GM10248 (cell line): ENCODE data around the gene EBF4.
"Not testable (repeated sequence)": the region's sequence is repeated elsewhere in the genome, so short reads cannot be mapped to it uniquely, and the experiment has no call there.

Experiments
- CTCF ChIA-PET: fragments of 300-600 bp; sonication (Branson Sonifier 250); formaldehyde crosslinking; extraction: SDS; loops from one replicate; lab custom pipeline; 2021; ENCODE audit warnings: antibody characterized with exemption; lab: Yijun Ruan, JAX
- POLR2A ChIA-PET: fragments of 350-650 bp; sonication (Branson Sonifier 250); formaldehyde crosslinking; extraction: SDS; loops from one replicate; lab custom pipeline; 2020; ENCODE audit warnings: antibody characterized with exemption; lab: Yijun Ruan, JAX
- DNase-seq: peaks from one replicate; pipeline ENCODE4 v3.0.0; 2012; ENCODE audit errors: extremely low spot score
- CTCF ChIP-seq: IDR thresholded peaks from 2 replicates; pipeline ENCODE4 v1.5.1; 2012; ENCODE audit warnings: mild to moderate bottlenecking, low read depth; ENCODE audit errors: extremely low read depth, missing control alignments, control extremely low read depth

EBF4 gene

GRCh38 chr20:2805689-2806350 is 113.2 kb downstream of the EBF4 start:
- CTCF ChIA-PET, result no interaction called here

GRCh38 chr20:2806351-2806701 is 113.7 kb downstream of the EBF4 start:
- DNase-seq, result no peak
- no peak for TF ChIP-seq CTCF
- POLR2A ChIA-PET, result no interaction called here
- CTCF ChIA-PET, result no interaction called here

More at GRCh38 chr20:2805689-2806350, 113.2 kb downstream of the EBF4 start:
- POLR2A ChIA-PET, result no interaction called here
- no peak for TF ChIP-seq CTCF
- no peak for DNase-seq

- no peak for DNase-seq
- CTCF ChIA-PET, result no interaction called here
- no peak for TF ChIP-seq CTCF
- POLR2A ChIA-PET, result no interaction called here
These were observed 114.4 kb downstream of the EBF4 start for GRCh38 chr20:2807019-2807418.

- CTCF ChIA-PET, DNase-seq, POLR2A ChIA-PET: not testable (repeated sequence)
These were observed 115.3 kb downstream of the EBF4 start for GRCh38 chr20:2807929-2808328.

GRCh38 chr20:2809690-2810089 is 117.1 kb downstream of the EBF4 start:
- CTCF ChIA-PET, result no interaction called here
- DNase-seq, result no peak
- POLR2A ChIA-PET, result no interaction called here
- TF ChIP-seq CTCF, result no peak
